Calu3 (cell line): Measurements from ENCODE around the gene NOS1. TPM values are rescaled to one million over a fixed set of nuclear protein-coding genes. Genes with fewer than 3 reads are reported as not detected.
"Not testable (repeated sequence)": the region's sequence is repeated elsewhere in the genome, so short reads cannot be mapped to it uniquely, and the experiment has no call there.

Source experiments
- BruUV-seq: library from RNA; stranded (reverse); fragments of 400-500 nt; replicated peaks from 2 replicates; lab custom pipeline; 2021; lab: Mats Ljungman, UMichigan
- CTCF ChIA-PET: fragments of 300-600 bp; sonication (Branson Sonifier 250); formaldehyde crosslinking; loops from one replicate; lab custom pipeline; 2022; ENCODE audit warnings: antibody characterized with exemption; lab: Charles Lee
- DNase-seq: peaks from one replicate; pipeline ENCODE4 v3.0.0; 2022
- H3K27ac Mint-ChIP-seq: one replicate; pipeline ENCODE4 v1.8.0; 2022; ENCODE audit warnings: mixed read lengths; ENCODE audit not compliant: unreplicated experiment
- H3K27me3 Mint-ChIP-seq: one replicate; pipeline ENCODE4 v1.8.0; 2022; ENCODE audit warnings: mixed read lengths; ENCODE audit not compliant: unreplicated experiment
- H3K36me3 Mint-ChIP-seq: one replicate; pipeline ENCODE4 v1.8.0; 2022; ENCODE audit warnings: mild to moderate bottlenecking, moderate library complexity, mixed read lengths; ENCODE audit not compliant: insufficient read depth, unreplicated experiment
- H3K4me1 Mint-ChIP-seq: one replicate; pipeline ENCODE4 v1.8.0; 2022; ENCODE audit warnings: mild to moderate bottlenecking, low read depth, mixed read lengths; ENCODE audit not compliant: unreplicated experiment
- H3K4me3 Mint-ChIP-seq: one replicate; pipeline ENCODE4 v1.8.0; 2022; ENCODE audit warnings: mild to moderate bottlenecking, low read depth, moderate library complexity, mixed read lengths; ENCODE audit not compliant: unreplicated experiment
- H3K9me3 Mint-ChIP-seq: one replicate; pipeline ENCODE4 v1.8.0; 2022; ENCODE audit warnings: low read depth, mixed read lengths; ENCODE audit not compliant: unreplicated experiment
- CTCF ChIP-seq: fragments of 200-600 bp; IDR thresholded peaks from one replicate; pipeline ENCODE4 v1.8.0; 2022; ENCODE audit warnings: antibody characterized with exemption; ENCODE audit not compliant: unreplicated experiment
- intact Hi-C: fragments of 100-400 bp; cut with micrococcal nuclease; formaldehyde crosslinking; loops from one replicate; pipeline ENCODE4 v1.10.0; 2022; ENCODE audit not compliant: unreplicated experiment
- total RNA-seq: library from RNA; stranded (reverse); gene quantifications from 2 replicates; pipeline ENCODE4 v1.2.3, GENCODE V29; 2022

NOS1 gene
- total RNA-seq, 1 experiment from 2014 or later: not detected

- no peak for TF ChIP-seq CTCF
- Mint-ChIP-seq H3K27ac (no peak overlapping the region), H3K4me1 (no peaks in the 10 kb centered on the region), H3K9me3 (peaks cover 3% of the 10 kb centered on the region), H3K4me3 (no peak overlapping the region), H3K27me3 (peaks cover 72% of the 10 kb centered on the region), H3K36me3 (no peaks in the 10 kb centered on the region)
- no TSS peak for BruUV-seq
- DNase-seq: no peak
- intact Hi-C loops: no loop called here
- CTCF ChIA-PET: no interaction called here
Observed at GRCh38 chr12:117404203-117404853, 42.9 kb upstream of the NOS1 start.

- no peak for TF ChIP-seq CTCF
- intact Hi-C loops: no loop called here
- no TSS peak for BruUV-seq
- H3K4me3 Mint-ChIP-seq: no peak overlapping the region
- no peaks in the 10 kb centered on the region for H3K4me1 Mint-ChIP-seq
- peaks cover 71% of the 10 kb centered on the region for H3K27me3 Mint-ChIP-seq
- no peak overlapping the region for H3K27ac Mint-ChIP-seq
- H3K9me3 Mint-ChIP-seq: peaks cover 3% of the 10 kb centered on the region
- H3K36me3 Mint-ChIP-seq: no peaks in the 10 kb centered on the region
- CTCF ChIA-PET: no interaction called here
- DNase-seq: no peak
Observed at GRCh38 chr12:117403586-117404139, 42.2 kb upstream of the NOS1 start.

- no TSS peak for BruUV-seq
- intact Hi-C loops: no loop called here
- no peaks in the 10 kb centered on the region for H3K4me1 Mint-ChIP-seq
- H3K36me3 Mint-ChIP-seq: no peaks in the 10 kb centered on the region
- no peak for TF ChIP-seq CTCF
- CTCF ChIA-PET: interaction anchor here (0.6 kb wide), 1 partner anchor 471 kb away, joined by 3 read pairs; no protein-coding TSS in a partner anchor
- no peak for DNase-seq
- H3K27me3 Mint-ChIP-seq: peaks cover 58% of the 10 kb centered on the region
- H3K4me3 Mint-ChIP-seq: no peak overlapping the region
- H3K27ac Mint-ChIP-seq: no peak overlapping the region
- H3K9me3 Mint-ChIP-seq: peaks cover 3% of the 10 kb centered on the region
Observed at GRCh38 chr12:117402363-117402762, 40.9 kb upstream of the NOS1 start.

GRCh38 chr12:117400912-117401311 lies 39.5 kb upstream of the NOS1 start:
- Mint-ChIP-seq H3K27ac (no peak overlapping the region), H3K9me3 (peaks cover 3% of the 10 kb centered on the region), H3K27me3 (peaks cover 55% of the 10 kb centered on the region), H3K4me1 (no peaks in the 10 kb centered on the region), H3K36me3 (no peaks in the 10 kb centered on the region), H3K4me3 (no peak overlapping the region)
- BruUV-seq: no TSS peak
- CTCF ChIA-PET: no interaction called here
- DNase-seq: no peak
- TF ChIP-seq CTCF: no peak
- intact Hi-C loops: no loop called here

- BruUV-seq, H3K4me1 Mint-ChIP-seq, H3K9me3 Mint-ChIP-seq, DNase-seq, H3K27ac Mint-ChIP-seq, H3K36me3 Mint-ChIP-seq, CTCF ChIA-PET, intact Hi-C loops, H3K4me3 Mint-ChIP-seq: not testable (repeated sequence)
- H3K27me3 Mint-ChIP-seq: peaks cover 59% of the 10 kb centered on the region
Observed at GRCh38 chr12:117398482-117398881, 37.1 kb upstream of the NOS1 start.
